ENCODE results near the gene APOBEC3C.
"Not testable (repeated sequence)": the region's sequence is repeated elsewhere in the genome, so short reads cannot be mapped to it uniquely, and the experiment has no call there.

DNA sequence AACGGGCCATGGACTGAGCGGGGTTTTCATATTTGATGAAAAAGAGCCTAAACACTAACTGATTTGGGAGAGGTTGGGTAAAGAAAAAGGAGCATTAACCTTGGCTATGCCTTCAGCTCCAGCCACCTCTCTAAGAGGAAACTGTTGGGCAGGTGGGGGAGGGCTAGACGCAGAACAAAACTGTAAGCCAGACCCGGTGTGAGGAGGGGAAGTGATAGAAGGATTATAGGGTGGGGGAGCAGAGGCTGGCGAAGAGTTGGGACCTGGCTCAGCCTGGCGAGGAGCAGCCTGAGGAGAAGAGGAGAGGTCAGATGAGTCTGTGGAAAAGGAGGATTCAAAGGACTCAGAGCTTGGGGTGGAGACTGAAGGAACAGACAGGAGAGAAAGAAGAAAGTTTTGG, 47.2 kb downstream of the APOBEC3C start:
- TF ChIP-seq, protein P1, sequence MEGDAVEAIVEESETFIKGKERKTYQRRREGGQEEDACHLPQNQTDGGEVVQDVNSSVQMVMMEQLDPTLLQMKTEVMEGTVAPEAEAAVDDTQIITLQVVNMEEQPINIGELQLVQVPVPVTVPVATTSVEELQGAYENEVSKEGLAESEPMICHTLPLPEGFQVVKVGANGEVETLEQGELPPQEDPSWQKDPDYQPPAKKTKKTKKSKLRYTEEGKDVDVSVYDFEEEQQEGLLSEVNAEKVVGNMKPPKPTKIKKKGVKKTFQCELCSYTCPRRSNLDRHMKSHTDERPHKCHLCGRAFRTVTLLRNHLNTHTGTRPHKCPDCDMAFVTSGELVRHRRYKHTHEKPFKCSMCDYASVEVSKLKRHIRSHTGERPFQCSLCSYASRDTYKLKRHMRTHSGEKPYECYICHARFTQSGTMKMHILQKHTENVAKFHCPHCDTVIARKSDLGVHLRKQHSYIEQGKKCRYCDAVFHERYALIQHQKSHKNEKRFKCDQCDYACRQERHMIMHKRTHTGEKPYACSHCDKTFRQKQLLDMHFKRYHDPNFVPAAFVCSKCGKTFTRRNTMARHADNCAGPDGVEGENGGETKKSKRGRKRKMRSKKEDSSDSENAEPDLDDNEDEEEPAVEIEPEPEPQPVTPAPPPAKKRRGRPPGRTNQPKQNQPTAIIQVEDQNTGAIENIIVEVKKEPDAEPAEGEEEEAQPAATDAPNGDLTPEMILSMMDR (conservative IDR thresholded peaks at IDR 0.05; ENCODE audit: low read length): not testable (repeated sequence)
- TF ChIP-seq EZH2phosphoT487 (IDR thresholded peaks at IDR 0.05; ENCODE audit: borderline replicate concordance): not testable (repeated sequence)
